Epithelial cell of proximal tubule (primary cell): Measurements from ENCODE around the gene TBX15. TPM values are rescaled to one million over a fixed set of nuclear protein-coding genes. Genes with fewer than 3 reads are reported as not detected.
A peak's percentile ranks its signal among the peaks of the same experiment; 100 is the strongest.

Experiments used
- DNase-seq: peaks from one replicate; pipeline ENCODE4 v3.0.0-alpha.2; 2011; ENCODE audit warnings: low read depth
- H3K4me3 ChIP-seq: 2 replicates; pipeline ENCODE4 v1.5.1; 2011; ENCODE audit warnings: low read depth, mild to moderate bottlenecking, low read length
- total RNA-seq: library from RNA; depleted of rRNA; stranded (reverse); fragments of >200 nt; gene quantifications from 2 replicates; pipeline ENCODE4 v1.2.3, GENCODE V29; 2015
- TF ChIP-seq, protein P1 (sequence below): conservative IDR thresholded peaks from 2 replicates; pipeline ENCODE4 v1.5.1; 2012; ENCODE audit warnings: low read depth, mild to moderate bottlenecking, low read length

Gene TBX15
- total RNA-seq, 1 donor from 2014 or later: not detected

GRCh38 chr1:118902711-118903191 lies 85.4 kb downstream of the TBX15 start:
- TF ChIP-seq, protein P1, sequence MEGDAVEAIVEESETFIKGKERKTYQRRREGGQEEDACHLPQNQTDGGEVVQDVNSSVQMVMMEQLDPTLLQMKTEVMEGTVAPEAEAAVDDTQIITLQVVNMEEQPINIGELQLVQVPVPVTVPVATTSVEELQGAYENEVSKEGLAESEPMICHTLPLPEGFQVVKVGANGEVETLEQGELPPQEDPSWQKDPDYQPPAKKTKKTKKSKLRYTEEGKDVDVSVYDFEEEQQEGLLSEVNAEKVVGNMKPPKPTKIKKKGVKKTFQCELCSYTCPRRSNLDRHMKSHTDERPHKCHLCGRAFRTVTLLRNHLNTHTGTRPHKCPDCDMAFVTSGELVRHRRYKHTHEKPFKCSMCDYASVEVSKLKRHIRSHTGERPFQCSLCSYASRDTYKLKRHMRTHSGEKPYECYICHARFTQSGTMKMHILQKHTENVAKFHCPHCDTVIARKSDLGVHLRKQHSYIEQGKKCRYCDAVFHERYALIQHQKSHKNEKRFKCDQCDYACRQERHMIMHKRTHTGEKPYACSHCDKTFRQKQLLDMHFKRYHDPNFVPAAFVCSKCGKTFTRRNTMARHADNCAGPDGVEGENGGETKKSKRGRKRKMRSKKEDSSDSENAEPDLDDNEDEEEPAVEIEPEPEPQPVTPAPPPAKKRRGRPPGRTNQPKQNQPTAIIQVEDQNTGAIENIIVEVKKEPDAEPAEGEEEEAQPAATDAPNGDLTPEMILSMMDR: no peak
- H3K4me3 ChIP-seq: no peak overlapping the region
- peak; percentile 59 for DNase-seq

DNA sequence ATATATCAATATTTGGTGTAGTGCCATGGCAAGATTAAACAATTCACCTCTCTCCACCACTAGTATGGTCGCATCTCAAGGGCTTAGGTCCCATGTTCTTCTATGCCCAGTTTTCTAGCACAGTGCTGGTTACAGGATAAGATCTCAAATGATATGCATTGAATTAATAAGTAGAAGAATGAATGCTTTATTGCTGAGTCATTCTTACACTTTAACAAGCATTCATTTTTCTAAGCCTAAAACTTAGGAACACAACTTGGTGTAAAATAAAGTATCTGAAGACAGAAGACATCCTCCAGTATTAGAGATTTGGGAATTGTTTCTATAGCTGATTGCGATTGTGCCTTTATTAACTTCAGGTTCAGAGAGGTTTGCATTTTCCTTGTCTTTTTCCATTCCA lies 85.8 kb downstream of the TBX15 start:
- H3K4me3 ChIP-seq: no peak overlapping the region
- DNase-seq: no peak
- TF ChIP-seq, protein P1: no peak

DNA sequence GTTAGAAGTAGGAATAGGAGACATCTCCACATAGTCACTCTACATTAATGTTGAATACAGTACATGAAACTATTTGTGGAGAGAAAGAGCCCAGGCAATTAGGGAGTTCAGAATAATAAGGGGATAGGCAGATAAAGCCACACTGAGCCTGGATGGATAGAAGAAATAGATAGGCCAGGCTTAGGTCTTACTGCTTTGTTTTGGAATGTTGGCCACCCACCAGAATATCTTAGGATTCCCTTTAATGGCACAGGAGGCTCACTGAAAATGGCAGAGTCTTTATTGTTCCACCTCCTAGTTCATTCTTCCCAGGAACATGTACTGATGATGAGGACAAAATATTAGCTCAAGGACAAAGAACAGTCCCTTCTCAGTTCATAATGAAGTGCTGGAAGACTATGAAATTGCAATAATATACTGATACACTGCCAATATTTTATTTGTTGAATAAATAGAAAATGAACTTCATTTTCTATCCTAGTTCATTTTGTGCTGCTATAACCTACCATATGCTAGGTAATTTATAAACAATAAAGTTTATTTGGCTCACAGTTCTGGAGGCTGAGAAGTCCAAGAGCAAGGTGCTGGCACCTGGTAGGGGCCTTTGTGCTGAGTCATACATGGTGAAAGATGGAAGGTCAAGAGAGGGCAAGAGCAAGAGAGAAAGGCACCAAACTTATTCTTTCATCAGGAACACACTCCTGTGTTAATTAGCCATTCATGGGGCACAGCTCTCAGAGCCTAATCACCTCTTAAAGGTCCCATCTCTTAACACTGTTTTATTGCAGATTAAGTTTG lies 87.3 kb downstream of the TBX15 start:
- no peak overlapping the region for H3K4me3 ChIP-seq
- TF ChIP-seq, protein P1: no peak
- DNase-seq: no peak

DNA sequence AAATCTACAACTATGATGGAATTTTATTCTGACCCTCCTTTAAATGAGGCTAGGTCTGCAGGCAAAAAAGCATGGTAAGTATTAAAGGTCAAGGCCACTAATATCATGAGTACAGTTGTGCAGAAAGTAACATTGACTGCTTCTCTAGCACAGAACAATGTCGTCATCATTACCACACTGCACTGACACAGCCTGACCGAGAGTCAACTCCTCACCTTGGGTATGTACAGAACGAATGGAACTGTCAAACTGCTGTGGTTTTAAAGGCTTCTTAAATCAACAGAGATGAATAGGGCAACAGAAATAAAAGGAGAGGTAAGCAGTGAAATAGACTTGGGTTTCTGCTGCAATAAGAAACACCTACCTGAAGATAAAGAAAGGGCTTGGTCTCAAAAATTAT lies 88.8 kb downstream of the TBX15 start:
- DNase-seq: no peak
- no peak overlapping the region for H3K4me3 ChIP-seq
- TF ChIP-seq, protein P1: no peak

DNA sequence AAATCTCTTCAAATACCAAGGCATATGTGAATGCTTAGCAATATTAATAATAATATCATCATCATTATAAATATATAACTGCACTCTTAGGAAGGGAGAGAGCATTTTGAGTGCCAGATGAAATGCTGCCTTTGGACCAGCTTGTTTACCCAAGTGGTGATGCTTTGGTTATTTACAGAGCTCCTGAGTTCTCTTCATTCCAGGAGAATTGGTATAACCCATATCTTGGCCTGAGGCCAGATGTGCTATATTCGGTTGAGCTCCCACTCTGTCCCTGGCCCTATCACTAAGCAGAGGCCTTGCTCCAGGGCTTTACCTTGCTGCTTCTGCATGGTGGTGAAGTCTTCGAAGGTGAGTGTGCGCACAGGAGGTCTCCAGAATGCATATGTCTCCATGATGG lies 89.4 kb downstream of the TBX15 start:
- no peak for DNase-seq
- TF ChIP-seq, protein P1: no peak
- H3K4me3 ChIP-seq: no peak overlapping the region

GRCh38 chr1:118896416-118896815 lies 91.7 kb downstream of the TBX15 start:
- TF ChIP-seq, protein P1: no peak
- H3K4me3 ChIP-seq: no peak overlapping the region
- no peak for DNase-seq

- DNase-seq: no peak
- TF ChIP-seq, protein P1: no peak
- H3K4me3 ChIP-seq: no peak overlapping the region
Measured at GRCh38 chr1:118894836-118895235, 93.3 kb downstream of the TBX15 start.
